H1 (cell line): ENCODE results near the gene SLC25A22. TPM values are rescaled to one million over a fixed set of nuclear protein-coding genes. Genes with fewer than 3 reads are reported as not detected.

Experiments used
- CTCF ChIA-PET: fragments of 300-600 bp; sonication (Branson Sonifier 250); formaldehyde crosslinking; loops from one replicate; lab custom pipeline; 2021; ENCODE audit not compliant: partially characterized antibody; lab: Charles Lee
- POLR2A ChIA-PET: fragments of 300-600 bp; sonication (Branson Sonifier 250); formaldehyde crosslinking; loops from one replicate; lab custom pipeline; 2021; ENCODE audit warnings: inconsistent platforms; ENCODE audit not compliant: partially characterized antibody; lab: Charles Lee
- DNase-seq, 2 experiments: peaks; one replicate each; pipeline versions ENCODE4 v3.0.0 to v3.0.0-alpha.2; 2010 to 2022; ENCODE audit warnings: low spot score in 2 of 2, low read depth in 1 of 2, mixed read lengths in 1 of 2
- FAIRE-seq: peaks from 2 replicates; lab custom pipeline; 2011; peaks lifted over from hg19 to GRCh38; lab: Jason Lieb, UNC
- H2AFZ ChIP-seq: 2 replicates; pipeline ENCODE4 v1.8.1; 2012; ENCODE audit warnings: low read length, inconsistent platforms
- H2AK5ac ChIP-seq: 2 replicates; pipeline ENCODE4 v1.6.1; 2013; ENCODE audit warnings: low read depth, low read length
- H2BK120ac ChIP-seq: replicated peaks from 2 replicates; pipeline ENCODE3; 2013; ENCODE audit warnings: low read depth, low read length, inconsistent platforms
- H2BK12ac ChIP-seq: 2 replicates; pipeline ENCODE4 v1.6.1; 2013; ENCODE audit warnings: low read depth, low read length
- H2BK15ac ChIP-seq: 2 replicates; pipeline ENCODE4 v1.6.1; 2013; ENCODE audit warnings: low read length
- H2BK20ac ChIP-seq: 2 replicates; pipeline ENCODE4 v1.6.1; 2013; ENCODE audit warnings: low read length
- H2BK5ac ChIP-seq: 2 replicates; pipeline ENCODE4 v1.6.1; 2013; ENCODE audit warnings: low read depth, low read length
- H3K14ac ChIP-seq: 2 replicates; pipeline ENCODE4 v1.6.1; 2013; ENCODE audit warnings: inconsistent platforms; ENCODE audit not compliant: insufficient read length
- H3K18ac ChIP-seq: 2 replicates; pipeline ENCODE4 v1.6.1; 2013; ENCODE audit warnings: low read length; ENCODE audit errors: extremely low read depth
- H3K23ac ChIP-seq: 2 replicates; pipeline ENCODE4 v1.6.1; 2013; ENCODE audit warnings: inconsistent platforms; ENCODE audit not compliant: insufficient read length
- H3K23me2 ChIP-seq: 2 replicates; pipeline ENCODE4 v1.6.1; 2013; ENCODE audit warnings: low read depth, low read length
- H3K27ac ChIP-seq: 2 replicates; pipeline ENCODE4 v1.6.1; 2011; ENCODE audit warnings: low read depth, low read length, inconsistent platforms
- H3K27me3 ChIP-seq, 4 experiments: replicated peaks in 1 of 4; 1 replicate in 1 of 4; 2 replicates in 3 of 4; pipeline versions ENCODE4 v1.6.1 to v1.8.1; 2011 to 2013; ENCODE audit warnings: low read length in 3 of 4, mild to moderate bottlenecking in 3 of 4, inconsistent platforms in 2 of 4, mixed read lengths in 2 of 4, moderate library complexity in 1 of 4; ENCODE audit not compliant: control insufficient read depth in 3 of 4, insufficient read depth in 3 of 4; ENCODE audit errors: extremely low read depth in 1 of 4
- H3K36me3 ChIP-seq, 4 experiments: 2 replicates each; pipeline versions ENCODE4 v1.6.1 to v1.8.1; 2011 to 2013; ENCODE audit warnings: mild to moderate bottlenecking in 4 of 4, low read length in 3 of 4, moderate library complexity in 2 of 4, control low read depth in 1 of 4, inconsistent platforms in 1 of 4; ENCODE audit not compliant: insufficient read depth in 4 of 4, control insufficient read depth in 2 of 4
- H3K4ac ChIP-seq: replicated peaks from 2 replicates; pipeline ENCODE3; 2013; ENCODE audit warnings: low read length, low read depth, mixed read lengths, inconsistent platforms; ENCODE audit not compliant: insufficient read length
- H3K4me1 ChIP-seq, 4 experiments: replicated peaks in 1 of 4; 1 replicate in 1 of 4; 2 replicates in 3 of 4; pipeline versions ENCODE4 v1.6.1 to v1.8.1; 2011 to 2013; ENCODE audit warnings: low read length in 3 of 4, inconsistent platforms in 2 of 4, mixed read lengths in 1 of 4; ENCODE audit not compliant: insufficient read depth in 4 of 4, control insufficient read depth in 3 of 4
- H3K4me2 ChIP-seq, 2 experiments: 2 replicates each; pipeline versions ENCODE4 v1.6.1 to v1.8.1; 2011 to 2013; ENCODE audit warnings: low read depth in 2 of 2, low read length in 2 of 2, control low read depth in 1 of 2, inconsistent platforms in 1 of 2, mild to moderate bottlenecking in 1 of 2; ENCODE audit not compliant: insufficient read depth in 1 of 2
- H3K4me3 ChIP-seq, 4 experiments: fragments of 200-600, 300-600 bp in 1 of 4; sonication (generic), shearing (Covaris generic), sonication (Bioruptor Twin) in 1 of 4; 2 replicates each; pipeline versions ENCODE4 v1.5.1 to v1.8.1; 2011 to 2016; ENCODE audit warnings: low read length in 4 of 4, low read depth in 3 of 4, control low read depth in 2 of 4, inconsistent platforms in 2 of 4, mild to moderate bottlenecking in 2 of 4, mixed read lengths in 1 of 4, moderate library complexity in 1 of 4; ENCODE audit not compliant: insufficient read depth in 2 of 4; ENCODE audit errors: extremely low read depth in 1 of 4
- H3K56ac ChIP-seq: replicated peaks from 2 replicates; pipeline ENCODE3; 2013; ENCODE audit warnings: low read depth, mild to moderate bottlenecking, mixed read lengths, low read length, inconsistent platforms; ENCODE audit not compliant: insufficient read length
- H3K79me1 ChIP-seq: 2 replicates; pipeline ENCODE4 v1.6.1; 2013; ENCODE audit warnings: low read depth, low read length, control low read depth
- H3K79me2 ChIP-seq, 2 experiments: 2 replicates each; pipeline versions ENCODE4 v1.6.1 to v1.8.1; 2012 to 2013; ENCODE audit warnings: low read length in 2 of 2, mild to moderate bottlenecking in 2 of 2, inconsistent platforms in 1 of 2; ENCODE audit not compliant: insufficient read depth in 2 of 2, control insufficient read depth in 1 of 2
- H3K9ac ChIP-seq, 4 experiments: replicated peaks in 1 of 4; 1 replicate in 1 of 4; 2 replicates in 3 of 4; pipeline versions ENCODE4 v1.6.1 to v1.8.1; 2011 to 2013; ENCODE audit warnings: low read depth in 3 of 4, low read length in 3 of 4, control low read depth in 2 of 4, mild to moderate bottlenecking in 2 of 4, moderate library complexity in 2 of 4, inconsistent platforms in 1 of 4; ENCODE audit errors: extremely low read depth in 1 of 4
- H3K9me3 ChIP-seq, 2 experiments: 2 replicates each; pipeline versions ENCODE4 v1.6.1 to v1.8.1; 2012 to 2013; ENCODE audit warnings: mild to moderate bottlenecking in 2 of 2, moderate library complexity in 2 of 2, control low read depth in 1 of 2, inconsistent platforms in 1 of 2, low read depth in 1 of 2, low read length in 1 of 2, mixed read lengths in 1 of 2; ENCODE audit not compliant: insufficient read depth in 2 of 2
- H4K20me1 ChIP-seq, 2 experiments: replicated peaks in 1 of 2; 2 replicates each; pipeline versions ENCODE3 to v1.8.1; 2011 to 2013; ENCODE audit warnings: inconsistent platforms in 2 of 2, low read length in 2 of 2, mild to moderate bottlenecking in 1 of 2; ENCODE audit not compliant: insufficient read depth in 2 of 2, control insufficient read depth in 1 of 2
- H4K5ac ChIP-seq: 2 replicates; pipeline ENCODE4 v1.6.1; 2013; ENCODE audit warnings: low read length, low read depth, mixed read lengths, inconsistent platforms; ENCODE audit not compliant: insufficient read length
- H4K8ac ChIP-seq: 2 replicates; pipeline ENCODE4 v1.8.0; 2013; ENCODE audit warnings: mild to moderate bottlenecking, moderate library complexity, low read length, inconsistent platforms; ENCODE audit not compliant: insufficient read depth; ENCODE audit errors: extremely low read depth
- H4K91ac ChIP-seq: replicated peaks from 2 replicates; pipeline ENCODE3; 2013; ENCODE audit warnings: low read length, mixed read lengths, inconsistent platforms; ENCODE audit not compliant: insufficient read length
- CTCF ChIP-seq, 3 experiments: IDR thresholded peaks; 1 replicate in 2 of 3; 2 replicates in 1 of 3; pipeline versions ENCODE4 v1.5.1 to v1.6.1; 2011; ENCODE audit warnings: low read length in 3 of 3, mild to moderate bottlenecking in 3 of 3, inconsistent platforms in 2 of 3, low read depth in 1 of 3, moderate library complexity in 1 of 3; ENCODE audit not compliant: insufficient read depth in 1 of 3; ENCODE audit errors: control extremely low read depth in 1 of 3
- JUND ChIP-seq: IDR thresholded peaks from 2 replicates; pipeline ENCODE4 v1.6.1; 2011; ENCODE audit warnings: mild to moderate bottlenecking, improper control_type of control experiment, low read length
- KDM1A ChIP-seq: fragments of 200-600, 300-600 bp; sonication (generic); IDR thresholded peaks from 2 replicates; pipeline ENCODE4 v1.7.1; 2016; ENCODE audit warnings: mild to moderate bottlenecking, low read length, borderline replicate concordance
- MAX ChIP-seq: IDR thresholded peaks from 2 replicates; pipeline ENCODE4 v1.6.1; 2012; ENCODE audit warnings: inconsistent platforms
- POLR2A ChIP-seq, 2 experiments: IDR thresholded peaks; 1 replicate in 1 of 2; 2 replicates in 1 of 2; pipeline ENCODE4 v1.6.1; 2011; ENCODE audit warnings: low read depth in 2 of 2, low read length in 2 of 2, mild to moderate bottlenecking in 2 of 2; ENCODE audit errors: control extremely low read depth in 1 of 2
- POLR2AphosphoS5 ChIP-seq: IDR thresholded peaks from 2 replicates; pipeline ENCODE4 v1.6.1; 2011; ENCODE audit warnings: low read depth, low read length
- RAD21 ChIP-seq, 2 experiments: IDR thresholded peaks in 1 of 2; conservative IDR thresholded peaks in 1 of 2; 2 replicates each; pipeline ENCODE4 v1.6.1; 2011; ENCODE audit warnings: low read depth in 2 of 2, low read length in 2 of 2, improper control_type of control experiment in 1 of 2, inconsistent platforms in 1 of 2, mild to moderate bottlenecking in 1 of 2, moderate library complexity in 1 of 2
- YY1 ChIP-seq: IDR thresholded peaks from 2 replicates; pipeline ENCODE4 v1.6.1; 2011; ENCODE audit warnings: low read depth, mild to moderate bottlenecking, low read length
- WGBS, 2 experiments: shearing (Covaris generic) in 1 of 2; methylation state at CpG; one replicate each; pipeline versions ENCODE4 v1.1.6 to v1.1.7; 2013 to 2015; ENCODE audit warnings: low lambda C conversion rate in 2 of 2, mixed read lengths in 2 of 2, inconsistent platforms in 1 of 2, low coverage in 1 of 2, missing lambda C conversion rate in 1 of 2; ENCODE audit not compliant: insufficient replicate concordance in 2 of 2, insufficient coverage in 1 of 2, insufficient read length in 1 of 2; ENCODE audit errors: extremely low coverage in 1 of 2, missing lambda C conversion rate in 1 of 2; 5-methylcytosine and 5-hydroxymethylcytosine counted together
- polyA plus RNA-seq, 7 experiments: library from polyadenylated mRNA; depleted of rRNA in 3 of 7; stranded (reverse) in 5 of 7; unstranded in 2 of 7; fragments of >200 nt in 5 of 7; fragments of 200-250 nt in 2 of 7; gene quantifications; 1 replicate in 5 of 7; 2 replicates in 1 of 7; 4 replicates in 1 of 7; pipeline versions ENCODE4 v1.2.1 to v1.2.3, GENCODE V29; 2011 to 2013; ENCODE audit warnings: missing spikeins in 2 of 7, mixed read lengths in 2 of 7
- total RNA-seq: library from RNA; stranded (reverse); fragmentation: NEBNext Ultra II Directional; extraction: Animal tissue kit (Norgen Biotek cat#: 25700); gene quantifications from 2 replicates; pipeline ENCODE4 v1.2.1, GENCODE V29; 2021

The SLC25A22 gene
- total and polyA plus RNA-seq, 2 of the 8 experiments (the other 6 are each of a cell fraction or from before 2014, with no cell fraction given): 31.5 to 48.0 TPM

- Histone ChIP-seq H2BK20ac (no peak overlapping the region), H3K4me1 (peaks cover 0 to 12% (median 7%) of the 10 kb centered on the region in 4 experiments; a peak in 6 of 7 replicates), H2BK120ac (no peak overlapping the region), H2BK5ac (no peak overlapping the region; the same call in 1 of the 2 replicates), H3K56ac (no peak overlapping the region), H3K4ac (no peak overlapping the region), H3K27ac (no peak overlapping the region), H3K4me2 (no peak overlapping the region), H3K23me2 (no peaks in the 10 kb centered on the region), H3K27me3 (no peaks in the 10 kb centered on the region), H4K8ac (no peak overlapping the region), H3K9ac (no peak overlapping the region), H3K9me3 (no peaks in the 10 kb centered on the region), H3K18ac (no peak overlapping the region), H3K79me2 (no peaks in the 10 kb centered on the region), H2AFZ (no peak overlapping the region), H3K4me3 (no peak overlapping the region), H3K79me1 (peaks cover 7% of the 10 kb centered on the region; the same call in 1 of the 2 replicates), H2BK12ac (no peak overlapping the region), H4K5ac (no peak overlapping the region), H2BK15ac (no peak overlapping the region), H4K20me1 (peaks cover 13 to 31% of the 10 kb centered on the region in 2 experiments), H3K36me3 (peaks cover 24 to 57% (median 30%) of the 10 kb centered on the region in 4 experiments), H2AK5ac (no peak overlapping the region), H4K91ac (no peak overlapping the region), H3K14ac (no peak overlapping the region), H3K23ac (no peak overlapping the region)
- POLR2A ChIA-PET: interaction anchor here (1.1 to 35.3 kb wide), 9 partner anchors 2 to 204 kb away, joined by 3 to 636 read pairs (median 3); partner anchors contain the start of genes DRD4, GATD1 and TALDO1
- WGBS, 2 experiments: 86% methylated on average over 19 of the region's 19 CpGs; no CpG with 5 or more reads in 1 of the 2 experiments
- FAIRE-seq (peak; percentile 24), DNase-seq (peak in 1 of 2 experiments; percentile 87)
- CTCF ChIA-PET: interaction anchor here (0.5 to 26.9 kb wide), 18 partner anchors 9 to 222 kb away, joined by 3 to 395 read pairs (median 4); partner anchors contain the start of genes TALDO1 and TMEM80
- TF ChIP-seq JUND (no peak), KDM1A (no peak), CTCF (IDR thresholded peaks at IDR 0.05; ENCODE audit: control extremely low read depth in 1 of 3, insufficient read depth in 1 of 3, low read depth in 1 of 3, low read length in 3 of 3) (peak; percentile 66 to 94 (median 82)), POLR2AphosphoS5 (peak; percentile 86), POLR2A (IDR thresholded peaks at IDR 0.05; ENCODE audit: control extremely low read depth in 1 of 2, low read depth in 2 of 2, low read length in 2 of 2) (peak in 1 of 2 experiments; percentile 60; a peak in 1 of 3 replicates), YY1 (peak; percentile 28; the same call in 1 of the 2 replicates), MAX (0 out of 2 replicates have a peak, but pooled peaks have one; percentile 17), RAD21 (IDR thresholded peaks at IDR 0.05 in 1 of 2, conservative IDR thresholded peaks at IDR 0.05 in 1 of 2; ENCODE audit: low read depth in 2 of 2, low read length in 2 of 2) (peak; percentile 86 to 87)
Measured at GRCh38 chr11:765025-765801, 32.9 kb downstream of the SLC25A22 start.
